Activated naive CD4-positive, alpha-beta T cell treated with anti-CD3 and anti-CD28 coated beads, Interleukin-2, amount 10 ng/mL, durations not matched to agents 7 days and 5 days (primary cell): Measurements from ENCODE around the gene ITGB2.

Experiments used
- CTCF ChIA-PET: fragments of 350-600 bp; sonication (Branson Sonifier 250); formaldehyde crosslinking; loops from one replicate; lab custom pipeline; 2021; ENCODE audit warnings: antibody characterized with exemption; lab: Charles Lee
- DNase-seq: peaks from one replicate; pipeline ENCODE4 v3.0.0-alpha.2; 2020
- H3K27ac Mint-ChIP-seq: one replicate; pipeline ENCODE4 v1.8.0; 2021; ENCODE audit warnings: mild to moderate bottlenecking, moderate library complexity, mixed read lengths
- H3K27me3 Mint-ChIP-seq: one replicate; pipeline ENCODE4 v1.8.0; 2021; ENCODE audit warnings: mild to moderate bottlenecking, mixed read lengths
- H3K36me3 Mint-ChIP-seq: one replicate; pipeline ENCODE4 v1.8.0; 2021; ENCODE audit warnings: mixed read lengths
- H3K4me1 Mint-ChIP-seq: one replicate; pipeline ENCODE4 v1.8.0; 2021; ENCODE audit warnings: mixed read lengths
- H3K4me3 Mint-ChIP-seq: one replicate; pipeline ENCODE4 v1.8.0; 2021; ENCODE audit warnings: mild to moderate bottlenecking, moderate library complexity, mixed read lengths
- H3K9me3 Mint-ChIP-seq: one replicate; pipeline ENCODE4 v1.8.0; 2021; ENCODE audit warnings: mixed read lengths

ITGB2 gene

DNA sequence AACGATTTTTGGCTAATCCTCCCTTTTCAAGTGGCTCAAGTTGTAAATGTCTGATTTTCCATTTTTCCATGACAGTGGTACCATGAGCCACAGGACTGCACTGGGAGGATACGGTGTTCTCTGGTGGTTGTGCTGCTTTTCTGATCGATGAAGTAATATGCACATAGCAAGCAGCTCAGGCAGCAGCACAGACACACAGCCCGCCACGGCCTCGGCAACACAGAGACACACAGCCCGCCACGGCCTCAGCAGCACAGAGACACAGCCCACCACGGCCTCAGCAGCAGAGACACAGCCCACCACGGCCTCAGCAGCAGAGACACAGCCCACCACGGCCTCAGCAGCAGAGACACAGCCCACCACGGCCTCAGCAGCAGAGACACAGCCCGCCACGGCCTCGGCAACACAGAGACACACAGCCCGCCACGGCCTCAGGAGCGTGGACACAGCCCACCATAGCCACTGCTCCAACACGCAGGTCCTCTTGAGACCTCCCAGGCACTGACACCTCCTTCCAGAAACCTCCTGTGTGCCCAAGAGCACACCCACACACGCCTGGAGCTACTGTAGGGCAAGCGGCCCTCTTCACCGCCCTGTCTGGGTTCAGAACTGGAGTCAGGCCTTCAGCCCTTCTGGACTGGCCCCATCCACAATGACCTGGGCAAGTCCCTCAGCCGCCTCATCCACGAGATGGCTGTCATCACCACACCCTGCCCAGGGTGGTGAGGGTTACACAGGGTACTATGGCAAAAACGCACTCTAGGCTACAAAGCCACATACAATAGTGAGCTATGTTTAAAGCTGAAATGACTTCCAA is 57.6 kb downstream of the ITGB2 start:
- peaks cover 57% of the 10 kb centered on the region for H3K36me3 Mint-ChIP-seq
- DNase-seq = no peak
- CTCF ChIA-PET = no interaction called here
- no peak overlapping the region for H3K27ac Mint-ChIP-seq
- no peaks in the 10 kb centered on the region for H3K27me3 Mint-ChIP-seq
- H3K4me3 Mint-ChIP-seq = no peak overlapping the region
- no peaks in the 10 kb centered on the region for H3K9me3 Mint-ChIP-seq
- H3K4me1 Mint-ChIP-seq = peaks cover 33% of the 10 kb centered on the region

DNA sequence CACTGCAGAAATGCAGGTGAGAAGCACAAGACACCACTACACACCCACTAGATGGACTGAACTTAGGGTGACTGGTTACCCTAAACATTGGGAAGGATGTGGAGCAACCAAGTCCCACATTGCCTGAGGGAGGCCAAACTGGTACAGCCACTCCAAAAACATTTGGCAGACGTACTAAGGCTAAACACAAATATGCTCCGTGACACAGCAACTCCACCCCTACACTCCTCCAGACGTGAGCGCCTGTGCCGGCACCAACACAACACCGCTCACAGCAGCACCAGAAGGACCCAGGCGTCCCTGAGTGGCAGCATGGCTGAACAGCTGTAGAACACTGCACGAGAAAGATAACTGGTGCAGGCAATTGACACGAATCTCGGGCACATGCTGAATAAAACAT is 61.9 kb downstream of the ITGB2 start:
- no peaks in the 10 kb centered on the region for H3K27me3 Mint-ChIP-seq
- CTCF ChIA-PET = no interaction called here
- H3K4me3 Mint-ChIP-seq = no peak overlapping the region
- H3K9me3 Mint-ChIP-seq = no peaks in the 10 kb centered on the region
- no peak overlapping the region for H3K27ac Mint-ChIP-seq
- peaks cover 19% of the 10 kb centered on the region for H3K4me1 Mint-ChIP-seq
- no peak for DNase-seq
- peaks cover 61% of the 10 kb centered on the region for H3K36me3 Mint-ChIP-seq

DNA sequence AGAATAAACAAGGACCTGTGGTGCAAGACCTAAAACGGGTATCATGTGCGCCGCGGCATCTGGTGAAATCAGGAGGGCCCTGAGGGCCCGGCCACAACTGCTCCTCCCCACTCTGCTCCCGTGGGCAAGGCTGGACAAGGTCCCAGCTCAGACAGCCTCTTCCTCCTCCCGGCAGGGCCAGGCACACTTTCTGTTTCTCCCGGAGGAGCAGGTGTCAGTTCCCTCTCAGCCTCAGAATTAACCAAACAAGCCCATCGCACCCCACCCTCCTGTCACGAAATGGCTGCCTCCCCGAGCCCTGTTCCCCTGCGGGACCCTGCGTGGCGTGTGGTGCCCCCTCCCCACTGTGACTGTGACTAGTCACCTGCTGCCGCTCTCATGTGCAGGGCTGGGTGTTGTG is 62.4 kb downstream of the ITGB2 start:
- CTCF ChIA-PET = no interaction called here
- no peaks in the 10 kb centered on the region for H3K27me3 Mint-ChIP-seq
- H3K36me3 Mint-ChIP-seq = peaks cover 59% of the 10 kb centered on the region
- no peak for DNase-seq
- peaks cover 21% of the 10 kb centered on the region for H3K4me1 Mint-ChIP-seq
- H3K27ac Mint-ChIP-seq = no peak overlapping the region
- no peak overlapping the region for H3K4me3 Mint-ChIP-seq
- H3K9me3 Mint-ChIP-seq = no peaks in the 10 kb centered on the region

DNA sequence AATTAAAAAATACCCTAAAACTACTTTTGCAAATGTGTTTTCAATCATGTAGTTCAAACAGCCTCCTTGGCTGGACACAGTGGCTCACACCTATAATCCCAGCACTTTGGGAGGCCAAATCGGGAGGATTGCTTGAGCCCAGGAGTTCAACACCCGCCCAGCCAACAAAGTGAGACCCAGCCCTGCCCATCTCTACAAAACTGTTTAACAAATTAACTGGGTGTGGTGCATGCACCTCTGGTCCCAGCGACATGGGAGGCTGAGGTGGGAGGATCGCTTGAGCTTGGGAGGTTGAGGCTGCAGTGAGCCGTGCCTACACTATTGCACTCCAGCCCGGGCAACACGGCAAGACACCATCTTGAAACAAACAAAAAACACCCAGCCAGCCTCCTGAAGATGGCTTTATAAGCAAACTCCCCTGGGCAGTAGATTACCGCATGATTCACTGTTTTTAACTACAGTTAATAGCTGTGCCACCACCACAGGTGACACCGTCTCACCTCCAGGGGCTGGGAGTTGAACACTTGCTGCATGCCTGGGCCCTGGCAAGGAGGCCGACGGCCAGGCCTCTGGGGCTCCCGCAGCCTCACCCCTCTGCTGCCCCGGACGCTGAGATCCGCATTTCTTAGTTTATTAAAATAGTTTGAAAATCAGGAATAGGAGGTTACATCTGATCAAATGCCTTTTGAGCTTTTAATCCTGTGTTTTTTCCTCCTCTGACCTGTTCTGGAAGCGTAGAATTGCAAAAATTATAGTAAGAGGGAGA is 63.4 kb downstream of the ITGB2 start:
- peaks cover 65% of the 10 kb centered on the region for H3K36me3 Mint-ChIP-seq

DNA sequence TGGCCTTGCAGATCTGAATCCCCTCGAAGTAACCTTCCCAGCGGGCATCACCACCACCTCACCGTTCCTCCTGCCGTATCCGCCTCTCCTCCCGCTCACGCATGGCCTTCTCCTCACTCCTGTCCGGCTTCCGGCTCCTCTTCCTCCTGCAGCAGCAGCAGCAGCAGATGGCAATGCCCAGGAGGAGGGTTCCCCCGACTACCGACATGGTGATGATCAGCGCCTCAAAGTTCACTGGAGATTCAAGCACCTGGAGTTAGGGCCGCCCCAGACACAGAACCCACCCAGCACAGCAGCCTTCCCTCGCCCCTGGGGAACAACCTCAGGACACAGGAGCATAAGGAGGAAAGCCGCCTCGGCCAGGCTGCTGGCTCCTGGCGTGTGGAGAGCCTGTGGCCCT is 64.6 kb downstream of the ITGB2 start:
- H3K27me3 Mint-ChIP-seq = no peaks in the 10 kb centered on the region
- peaks cover 41% of the 10 kb centered on the region for H3K4me1 Mint-ChIP-seq
- H3K4me3 Mint-ChIP-seq = no peak overlapping the region
- H3K27ac Mint-ChIP-seq = peak overlapping the region; percentile 68
- H3K9me3 Mint-ChIP-seq = no peaks in the 10 kb centered on the region
- H3K36me3 Mint-ChIP-seq = peaks cover 65% of the 10 kb centered on the region
- CTCF ChIA-PET = no interaction called here
- DNase-seq = no peak

More for the DNA sequence above, 63.4 kb downstream of the ITGB2 start:
- CTCF ChIA-PET = no interaction called here
- H3K4me1 Mint-ChIP-seq = peaks cover 30% of the 10 kb centered on the region
- H3K9me3 Mint-ChIP-seq = no peaks in the 10 kb centered on the region
- DNase-seq = no peak
- no peak overlapping the region for H3K27ac Mint-ChIP-seq
- no peak overlapping the region for H3K4me3 Mint-ChIP-seq
- H3K27me3 Mint-ChIP-seq = no peaks in the 10 kb centered on the region

DNA sequence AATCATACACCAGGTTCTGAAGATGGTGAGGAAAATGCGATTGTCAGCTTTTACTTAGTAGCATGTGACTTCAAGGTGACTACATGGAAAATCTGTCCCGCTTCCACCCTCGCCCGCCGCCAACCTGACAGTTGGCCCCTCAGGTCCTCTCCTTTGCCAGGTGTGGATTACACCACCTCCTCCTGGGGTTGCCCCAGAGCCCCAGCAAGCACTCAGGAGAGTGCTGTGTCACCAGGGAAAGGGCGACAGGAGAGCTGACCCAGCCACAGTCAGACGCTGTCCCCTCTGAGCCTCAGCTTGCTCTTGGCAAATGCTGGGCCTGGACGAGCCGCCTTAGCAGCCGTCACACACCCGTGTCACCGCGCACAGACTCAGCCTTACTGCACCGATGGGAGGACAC is 65.1 kb downstream of the ITGB2 start:
- no peaks in the 10 kb centered on the region for H3K9me3 Mint-ChIP-seq

DNA sequence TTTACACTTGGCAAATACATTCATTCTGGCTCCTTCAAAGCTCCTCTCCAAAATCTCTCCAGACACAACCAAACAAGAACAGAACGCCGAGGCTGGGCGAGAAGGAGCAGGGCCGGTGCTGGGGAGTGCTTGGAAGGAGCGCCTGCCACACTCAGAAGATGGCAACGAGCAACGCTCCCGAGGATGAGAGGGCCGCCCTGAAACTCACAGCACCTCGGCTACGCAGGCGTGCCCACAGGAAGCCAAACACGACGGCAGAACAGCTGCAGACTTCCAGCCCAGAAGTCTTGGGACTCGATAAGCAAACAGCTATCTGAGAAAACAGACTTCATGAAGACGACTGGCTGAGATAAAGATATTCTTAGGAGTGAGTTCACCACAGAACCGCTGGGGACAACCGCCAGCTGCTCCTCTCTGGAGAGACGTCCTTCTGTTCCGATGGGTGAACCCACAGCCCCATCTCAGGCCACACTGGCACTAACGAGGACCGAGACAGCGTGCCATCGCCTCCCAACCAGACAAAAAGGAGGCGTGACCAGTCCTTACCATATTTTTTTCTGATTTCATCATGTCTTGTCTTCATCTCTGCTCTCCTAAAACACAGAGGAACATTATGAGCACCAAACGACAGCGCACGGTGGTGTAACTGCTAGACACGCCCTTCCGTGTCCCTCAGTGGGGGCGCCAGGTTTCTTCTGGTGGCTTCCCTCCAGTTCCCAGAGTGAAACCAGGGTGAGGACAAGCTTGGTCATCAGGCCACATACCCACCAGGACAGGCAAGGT is 65.8 kb downstream of the ITGB2 start:
- no peak overlapping the region for H3K4me3 Mint-ChIP-seq
- no peaks in the 10 kb centered on the region for H3K9me3 Mint-ChIP-seq
- H3K27me3 Mint-ChIP-seq = no peaks in the 10 kb centered on the region
- peak overlapping the region; percentile 83 for H3K27ac Mint-ChIP-seq
- CTCF ChIA-PET = no interaction called here
- peaks cover 67% of the 10 kb centered on the region for H3K36me3 Mint-ChIP-seq
- no peak for DNase-seq
- peaks cover 45% of the 10 kb centered on the region for H3K4me1 Mint-ChIP-seq

More for the DNA sequence above, 65.1 kb downstream of the ITGB2 start:
- Mint-ChIP-seq H3K27ac (no peak overlapping the region), H3K4me3 (no peak overlapping the region), H3K27me3 (no peaks in the 10 kb centered on the region), H3K36me3 (peaks cover 67% of the 10 kb centered on the region), H3K4me1 (peaks cover 45% of the 10 kb centered on the region)
- no peak for DNase-seq
- CTCF ChIA-PET = no interaction called here

DNA sequence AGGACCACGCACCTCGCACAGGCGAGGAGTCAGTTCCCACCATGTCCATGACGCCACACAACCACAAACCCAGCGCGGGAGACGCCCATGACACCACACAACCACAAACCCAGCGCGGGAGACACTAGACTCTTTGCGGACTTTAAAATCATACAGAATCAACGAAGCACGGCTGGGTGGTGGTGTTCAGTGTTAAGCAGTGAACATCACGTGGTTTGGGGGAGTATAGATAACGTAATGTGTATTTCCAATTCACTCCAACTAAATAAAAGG is 66.4 kb downstream of the ITGB2 start:
- Mint-ChIP-seq H3K36me3 (peaks cover 67% of the 10 kb centered on the region), H3K4me1 (peaks cover 45% of the 10 kb centered on the region), H3K4me3 (no peak overlapping the region), H3K27ac (peak overlapping the region; percentile 83), H3K27me3 (no peaks in the 10 kb centered on the region), H3K9me3 (no peaks in the 10 kb centered on the region)
- DNase-seq = no peak
- CTCF ChIA-PET = no interaction called here

DNA sequence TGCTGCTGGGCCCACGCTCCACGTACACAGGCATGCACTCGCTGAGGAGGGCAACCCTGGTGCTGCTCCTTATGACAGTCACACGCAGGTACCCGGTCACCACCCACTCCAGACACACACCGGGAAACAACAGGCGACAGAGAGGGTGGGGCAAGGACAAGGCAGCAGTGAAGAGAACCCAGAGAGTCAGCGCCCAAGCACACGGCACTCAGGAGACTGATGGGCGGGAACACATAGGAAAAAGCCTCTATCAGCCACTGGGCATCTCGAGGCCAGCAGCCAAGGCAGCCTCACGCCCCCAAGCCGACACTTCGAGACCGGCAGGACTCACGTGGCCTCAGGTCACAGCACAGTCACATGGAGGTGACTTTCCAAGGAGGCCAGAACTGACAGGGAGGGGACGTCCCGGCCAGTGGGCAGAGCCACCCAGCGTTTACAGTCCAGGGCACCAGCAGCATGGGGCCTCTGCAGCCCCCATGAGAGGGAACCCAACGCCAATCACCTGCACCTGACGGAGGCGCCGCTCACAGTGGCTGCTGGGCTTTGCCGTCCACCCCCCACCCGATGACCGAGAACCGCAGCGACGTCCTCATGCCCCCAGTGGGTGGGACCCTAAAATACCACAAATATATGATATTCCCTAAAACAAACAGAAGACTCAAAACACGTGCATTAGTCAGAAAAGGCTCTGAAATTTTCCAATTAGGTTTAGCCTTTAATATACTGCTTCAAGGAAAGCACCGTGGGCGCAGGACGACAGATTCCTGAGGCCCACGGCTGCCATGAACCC is 66.9 kb downstream of the ITGB2 start:
- Mint-ChIP-seq H3K36me3 (peaks cover 63% of the 10 kb centered on the region), H3K4me1 (peaks cover 45% of the 10 kb centered on the region), H3K9me3 (no peaks in the 10 kb centered on the region), H3K27ac (peak overlapping the region; percentile 83), H3K27me3 (no peaks in the 10 kb centered on the region), H3K4me3 (no peak overlapping the region)
- DNase-seq = no peak
- CTCF ChIA-PET = interaction anchor here (1.7 kb wide), 1 partner anchor 22 kb away, joined by 6 read pairs; no protein-coding TSS in a partner anchor

DNA sequence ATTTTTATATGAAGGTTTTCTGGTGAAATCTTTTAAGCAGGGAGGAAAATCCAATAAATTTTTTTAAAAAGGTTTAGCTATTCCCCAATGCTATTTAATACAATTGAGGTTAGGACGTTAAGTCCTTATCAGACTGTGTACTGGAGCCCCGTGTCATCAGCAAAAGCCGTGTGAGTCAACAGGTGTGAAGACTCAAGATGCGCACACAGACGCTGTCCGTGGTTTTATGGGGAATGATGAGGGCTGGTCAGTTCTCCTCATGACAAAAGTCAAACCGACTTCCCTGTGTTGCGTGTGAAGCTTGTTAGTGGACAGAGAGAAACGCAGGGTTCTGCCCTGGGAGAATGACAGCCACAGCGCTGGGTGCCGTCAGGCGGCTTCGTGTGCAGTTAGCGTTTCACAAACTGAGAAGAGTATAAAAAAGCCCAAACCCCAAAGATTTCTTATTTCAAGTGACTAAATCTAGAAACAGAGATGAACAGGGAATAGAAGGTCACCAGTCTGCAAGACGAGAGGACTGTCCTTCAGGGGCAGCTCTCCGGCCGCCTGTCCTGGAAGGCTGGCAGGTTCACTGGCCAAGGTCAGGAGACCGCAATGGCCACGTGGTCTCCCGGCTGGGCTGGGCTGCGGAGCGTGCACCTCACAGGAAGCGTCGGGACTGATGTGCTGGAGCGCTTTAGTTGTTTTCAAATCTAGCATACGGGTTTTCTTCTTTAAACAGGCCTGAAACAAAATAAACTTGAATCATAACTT is 69.6 kb downstream of the ITGB2 start:
- Mint-ChIP-seq H3K27ac (peak overlapping the region; percentile 84), H3K36me3 (peaks cover 55% of the 10 kb centered on the region), H3K4me1 (peaks cover 55% of the 10 kb centered on the region)

DNA sequence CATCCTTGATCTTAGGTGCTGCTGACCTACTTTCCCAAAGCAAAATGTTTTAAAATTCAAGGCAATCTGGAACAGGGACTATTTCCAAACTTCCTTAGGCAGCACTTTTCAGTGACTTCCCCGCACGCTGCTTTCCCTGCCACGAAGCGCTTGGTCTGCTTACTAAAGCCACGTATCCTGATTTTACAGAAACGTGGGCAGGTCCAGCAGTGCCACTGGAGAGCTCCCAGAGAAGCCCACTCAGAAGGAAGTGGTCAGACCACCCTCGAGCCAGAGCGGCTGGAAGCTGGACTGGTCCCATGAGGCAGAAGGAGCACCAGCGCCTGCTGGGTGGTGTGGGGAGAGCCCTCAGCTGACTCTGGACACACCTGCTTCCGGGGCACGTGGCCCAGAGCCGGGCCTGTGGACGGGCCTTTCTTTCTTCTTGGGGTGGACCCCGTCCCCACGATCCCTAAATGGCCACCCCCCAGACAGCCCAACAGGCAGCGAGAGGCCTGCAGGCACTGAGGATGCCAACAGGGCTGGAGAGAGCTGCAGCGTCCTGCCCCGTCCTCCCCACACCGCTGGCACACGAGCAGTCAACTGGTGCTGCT is 70.4 kb downstream of the ITGB2 start:
- CTCF ChIA-PET = no interaction called here
- no peak overlapping the region for H3K27ac Mint-ChIP-seq
- DNase-seq = peak; percentile 7
- peaks cover 13% of the 10 kb centered on the region for H3K27me3 Mint-ChIP-seq
- H3K9me3 Mint-ChIP-seq = no peaks in the 10 kb centered on the region
- H3K36me3 Mint-ChIP-seq = peaks cover 49% of the 10 kb centered on the region
- no peak overlapping the region for H3K4me3 Mint-ChIP-seq
- peaks cover 59% of the 10 kb centered on the region for H3K4me1 Mint-ChIP-seq

More for the DNA sequence above, 69.6 kb downstream of the ITGB2 start:
- DNase-seq = peak; percentile 37
- H3K27me3 Mint-ChIP-seq = peaks cover 5% of the 10 kb centered on the region
- H3K9me3 Mint-ChIP-seq = no peaks in the 10 kb centered on the region
- peak overlapping the region; percentile 5 for H3K4me3 Mint-ChIP-seq
- CTCF ChIA-PET = interaction anchor here (0.8 kb wide), 1 partner anchor 98 kb away, joined by 4 read pairs; no protein-coding TSS in a partner anchor

DNA sequence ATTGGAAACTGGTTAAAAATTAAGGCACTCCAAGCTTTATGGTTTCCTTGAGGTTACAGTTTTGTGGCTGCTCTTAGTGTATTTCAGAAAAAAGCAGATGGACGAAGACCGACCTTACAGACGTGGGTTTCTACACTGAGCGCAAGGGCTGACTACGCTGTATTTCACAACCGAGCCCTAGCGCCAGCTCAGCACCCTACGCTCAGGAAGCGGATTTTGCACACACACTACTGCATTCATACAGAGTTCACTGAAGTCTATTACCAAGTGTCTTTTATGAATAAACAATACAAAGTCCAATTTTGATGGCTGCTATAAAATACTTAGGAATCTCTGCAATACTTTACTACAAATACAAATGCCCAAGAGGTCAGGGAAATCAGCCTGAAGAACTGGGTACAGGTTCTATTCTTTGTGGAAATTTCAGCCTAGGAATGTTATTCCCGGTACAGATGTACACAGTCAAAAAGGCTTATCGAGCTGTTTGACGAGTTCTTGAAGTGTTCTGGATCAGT is 71.0 kb downstream of the ITGB2 start:
- Mint-ChIP-seq H3K27me3 (peaks cover 15% of the 10 kb centered on the region), H3K9me3 (no peaks in the 10 kb centered on the region), H3K4me1 (peaks cover 55% of the 10 kb centered on the region), H3K4me3 (no peak overlapping the region), H3K27ac (no peak overlapping the region), H3K36me3 (peaks cover 43% of the 10 kb centered on the region)
- DNase-seq = no peak
- CTCF ChIA-PET = no interaction called here
